Measurements from ENCODE around the gene ARHGAP26.

The ARHGAP26 gene

DNA sequence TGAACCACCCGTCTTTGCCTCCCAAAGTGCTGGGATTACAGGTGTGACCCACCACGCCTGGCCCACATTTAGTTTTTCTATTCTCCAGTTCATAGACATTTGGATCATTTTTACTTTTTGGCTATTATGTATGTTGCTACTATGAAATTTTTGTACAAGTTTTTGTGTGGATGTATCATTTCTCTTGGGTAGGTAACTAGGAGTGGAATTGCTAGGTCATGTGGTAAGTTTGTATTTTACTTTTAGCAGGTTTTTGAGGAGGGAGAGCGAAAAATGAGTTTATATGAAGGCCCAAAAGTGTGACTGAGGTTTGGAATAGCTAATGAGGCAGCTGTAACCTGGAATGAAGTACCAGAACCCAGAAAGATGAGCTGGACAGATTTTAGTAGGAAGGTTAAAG is 35.2 kb downstream of the ARHGAP26 start:
- no peak for DNase-seq (ENCODE audit: low read depth)
- no peak overlapping the region for H3K4me3 ChIP-seq (ENCODE audit: low read depth, low read length)
- TF ChIP-seq, protein P1, sequence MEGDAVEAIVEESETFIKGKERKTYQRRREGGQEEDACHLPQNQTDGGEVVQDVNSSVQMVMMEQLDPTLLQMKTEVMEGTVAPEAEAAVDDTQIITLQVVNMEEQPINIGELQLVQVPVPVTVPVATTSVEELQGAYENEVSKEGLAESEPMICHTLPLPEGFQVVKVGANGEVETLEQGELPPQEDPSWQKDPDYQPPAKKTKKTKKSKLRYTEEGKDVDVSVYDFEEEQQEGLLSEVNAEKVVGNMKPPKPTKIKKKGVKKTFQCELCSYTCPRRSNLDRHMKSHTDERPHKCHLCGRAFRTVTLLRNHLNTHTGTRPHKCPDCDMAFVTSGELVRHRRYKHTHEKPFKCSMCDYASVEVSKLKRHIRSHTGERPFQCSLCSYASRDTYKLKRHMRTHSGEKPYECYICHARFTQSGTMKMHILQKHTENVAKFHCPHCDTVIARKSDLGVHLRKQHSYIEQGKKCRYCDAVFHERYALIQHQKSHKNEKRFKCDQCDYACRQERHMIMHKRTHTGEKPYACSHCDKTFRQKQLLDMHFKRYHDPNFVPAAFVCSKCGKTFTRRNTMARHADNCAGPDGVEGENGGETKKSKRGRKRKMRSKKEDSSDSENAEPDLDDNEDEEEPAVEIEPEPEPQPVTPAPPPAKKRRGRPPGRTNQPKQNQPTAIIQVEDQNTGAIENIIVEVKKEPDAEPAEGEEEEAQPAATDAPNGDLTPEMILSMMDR (IDR thresholded peaks at IDR 0.05; ENCODE audit: low read depth, low read length, missing control alignments), result no peak

DNA sequence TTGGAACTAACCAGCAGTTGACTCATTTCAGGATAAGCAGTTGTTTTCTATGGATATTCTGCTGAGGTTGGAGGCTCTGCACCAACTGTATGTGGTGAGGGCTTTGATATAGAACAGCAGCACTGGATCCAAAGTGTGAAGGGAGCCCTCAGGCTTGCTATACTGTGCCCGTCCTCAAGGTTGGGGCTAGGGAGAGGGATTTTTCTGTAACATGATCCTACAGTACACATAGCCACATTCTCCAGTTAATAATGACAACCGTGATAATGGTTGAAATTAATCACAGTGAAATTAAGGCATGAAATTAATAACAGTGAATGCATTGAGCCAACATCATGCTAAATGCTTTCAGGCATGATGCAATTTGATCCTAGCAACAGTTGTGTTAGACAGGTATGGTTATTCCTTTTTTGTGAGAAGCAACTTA is 36.7 kb downstream of the ARHGAP26 start:
- no peak for DNase-seq (ENCODE audit: low read depth)
- TF ChIP-seq, protein P1 (IDR thresholded peaks at IDR 0.05; ENCODE audit: low read depth, low read length, missing control alignments), result no peak
- H3K4me3 ChIP-seq (ENCODE audit: low read depth, low read length), result no peak overlapping the region

DNA sequence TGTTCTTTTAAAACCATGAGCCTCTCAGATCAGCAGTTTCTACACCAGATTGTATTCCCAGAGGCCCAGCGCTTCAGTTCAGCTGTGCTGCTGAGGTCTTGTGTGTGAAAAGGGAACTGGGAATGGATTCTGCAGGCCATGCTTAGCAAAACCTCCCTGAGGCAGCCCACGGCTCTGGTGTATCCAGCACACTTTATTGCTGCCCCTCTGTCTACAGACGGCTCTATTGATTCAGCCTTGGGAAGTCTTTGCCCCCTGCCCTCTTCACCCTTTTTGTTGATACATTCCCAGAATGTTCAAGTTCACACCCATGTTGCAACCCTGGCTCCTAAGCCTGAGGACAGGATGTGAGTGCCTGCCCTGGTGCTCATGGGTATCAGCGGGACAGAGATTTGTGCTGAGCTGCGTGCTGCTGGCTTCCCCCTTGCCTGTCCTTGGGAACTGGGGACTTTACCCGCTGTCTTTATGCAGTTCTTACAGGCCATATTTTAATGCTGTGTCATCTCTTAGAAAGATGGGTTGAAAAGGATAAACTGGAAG is 37.3 kb downstream of the ARHGAP26 start:
- H3K4me3 ChIP-seq (ENCODE audit: low read depth, low read length), result no peak overlapping the region
- no peak for DNase-seq (ENCODE audit: low read depth)
- TF ChIP-seq, protein P1 (IDR thresholded peaks at IDR 0.05; ENCODE audit: low read depth, low read length, missing control alignments), result no peak

DNA sequence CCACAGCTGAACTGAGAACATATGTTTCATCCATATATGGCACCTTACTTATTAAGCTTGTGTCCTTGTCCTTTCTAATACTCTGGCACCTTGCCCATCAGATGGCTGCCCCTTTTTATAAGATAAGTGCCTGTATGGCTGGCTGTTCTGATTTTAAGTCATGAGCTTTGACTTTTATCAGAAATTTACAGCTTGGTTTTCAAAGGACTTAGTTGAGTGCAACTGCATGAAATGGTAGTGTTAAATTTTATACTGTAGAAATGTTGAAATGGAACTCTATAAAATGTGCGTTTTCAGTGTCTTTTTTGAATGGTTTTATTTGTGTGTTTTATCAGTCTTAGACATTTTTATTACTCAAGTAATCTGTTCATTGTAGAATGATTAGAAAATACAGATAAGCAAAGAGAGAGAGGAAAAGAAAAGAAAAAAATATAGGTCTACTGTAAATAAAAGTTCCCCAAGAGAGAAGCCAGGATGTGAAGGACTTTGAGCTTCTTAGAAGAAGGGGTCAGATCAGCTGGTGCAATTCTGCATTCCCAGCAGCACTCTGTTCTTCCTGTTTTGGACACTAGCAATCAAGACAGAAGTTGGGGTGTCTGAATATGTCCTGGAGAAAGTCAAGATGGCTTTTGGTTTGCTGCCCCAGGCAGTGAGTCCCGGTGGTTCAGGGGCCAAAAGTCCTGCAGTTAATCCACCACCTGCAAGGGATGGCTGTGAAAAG is 38.9 kb downstream of the ARHGAP26 start:
- DNase-seq (ENCODE audit: low read depth), result no peak
- no peak overlapping the region for H3K4me3 ChIP-seq (ENCODE audit: low read depth, low read length)
- TF ChIP-seq, protein P1 (IDR thresholded peaks at IDR 0.05; ENCODE audit: low read depth, low read length, missing control alignments), result no peak

DNA sequence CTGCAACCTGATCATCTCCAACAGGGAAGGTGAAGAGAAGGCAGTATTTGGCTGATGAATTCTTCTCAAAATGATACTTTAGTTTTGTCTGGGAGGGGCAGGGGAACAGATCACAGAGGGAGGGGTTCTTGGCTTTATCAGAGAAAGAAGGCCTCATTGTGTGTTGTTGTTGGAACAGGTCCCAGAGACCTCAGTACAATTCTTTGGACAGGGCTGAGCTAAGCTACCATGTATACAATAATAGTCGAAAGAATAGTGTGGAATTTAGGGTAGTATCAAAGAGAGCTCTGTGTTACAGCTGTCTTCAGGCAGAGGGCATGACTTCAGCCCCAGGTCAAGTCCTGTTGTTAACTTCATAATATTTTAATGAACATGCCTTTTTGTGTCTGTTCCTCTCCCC is 39.9 kb downstream of the ARHGAP26 start:
- TF ChIP-seq, protein P1 (IDR thresholded peaks at IDR 0.05; ENCODE audit: low read depth, low read length, missing control alignments), result no peak
- H3K4me3 ChIP-seq (ENCODE audit: low read depth, low read length), result no peak overlapping the region
- no peak for DNase-seq (ENCODE audit: low read depth)

DNA sequence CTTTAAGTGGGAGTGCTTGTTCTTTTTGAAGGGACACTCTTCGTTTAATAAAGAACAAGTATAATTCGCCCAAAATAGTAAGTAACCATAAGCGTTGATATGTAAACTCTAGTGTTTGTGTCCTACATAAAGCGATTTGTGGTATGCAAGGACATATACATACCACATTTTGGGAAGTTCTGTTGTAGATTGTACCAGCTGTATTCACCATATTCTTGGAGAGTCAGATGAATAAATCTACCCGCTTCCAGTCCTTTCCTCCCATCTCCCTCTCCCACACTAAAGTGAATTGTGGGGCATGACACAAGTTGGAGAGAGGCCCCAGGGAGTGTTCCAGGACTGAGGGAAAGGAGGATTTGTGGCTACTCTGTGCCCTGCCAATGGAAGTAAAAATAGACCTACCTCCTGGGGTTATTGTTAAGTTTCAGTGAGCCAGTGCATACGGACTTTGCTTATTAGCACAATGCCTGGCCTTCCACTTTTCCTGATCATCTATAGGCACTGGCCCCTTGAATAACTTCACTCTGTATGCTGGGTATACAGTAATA is 40.6 kb downstream of the ARHGAP26 start:
- no peak for DNase-seq (ENCODE audit: low read depth)
- TF ChIP-seq, protein P1 (IDR thresholded peaks at IDR 0.05; ENCODE audit: low read depth, low read length, missing control alignments), result no peak
- no peak overlapping the region for H3K4me3 ChIP-seq (ENCODE audit: low read depth, low read length)
